Fibroblast of lung (primary cell): ENCODE results near the gene ACSS1. TPM values are rescaled to one million over a fixed set of nuclear protein-coding genes. Genes with fewer than 3 reads are reported as not detected.

Experiments used
- DNase-seq, 2 donors: peaks; one replicate each; pipeline versions ENCODE4 v3.0.0 to v3.0.0-alpha.2; 2010; ENCODE audit warnings: low read depth in 2 of 2
- H2AFZ ChIP-seq: 2 replicates; pipeline ENCODE4 v1.5.1; 2012; ENCODE audit warnings: low read length, control low read depth, inconsistent platforms
- H3K27ac ChIP-seq: 2 replicates; pipeline ENCODE4 v1.5.1; 2011; ENCODE audit warnings: low read length, control low read depth; ENCODE audit not compliant: insufficient read depth
- H3K27me3 ChIP-seq: 2 replicates; pipeline ENCODE4 v1.5.1; 2011; ENCODE audit warnings: mild to moderate bottlenecking, low read length; ENCODE audit not compliant: control insufficient read depth, insufficient read depth
- H3K36me3 ChIP-seq: 2 replicates; pipeline ENCODE4 v1.5.1; 2011; ENCODE audit warnings: low read length; ENCODE audit not compliant: control insufficient read depth, insufficient read depth
- H3K4me1 ChIP-seq: 2 replicates; pipeline ENCODE4 v1.5.1; 2011; ENCODE audit warnings: low read length; ENCODE audit not compliant: control insufficient read depth, insufficient read depth; ENCODE audit errors: extremely low read depth
- H3K4me2 ChIP-seq: 2 replicates; pipeline ENCODE4 v1.5.1; 2011; ENCODE audit warnings: low read length, control low read depth; ENCODE audit not compliant: insufficient read depth; ENCODE audit errors: extremely low read depth
- H3K4me3 ChIP-seq, 4 experiments: fragments of 200-600 bp in 1 of 4; sonication (generic) in 1 of 4; replicated peaks in 1 of 4; 2 replicates each; pipeline ENCODE4 v1.5.1; 2011 to 2016; ENCODE audit warnings: low read length in 4 of 4, low read depth in 3 of 4, mild to moderate bottlenecking in 3 of 4, control low read depth in 2 of 4, inconsistent platforms in 1 of 4, mixed read lengths in 1 of 4; ENCODE audit not compliant: insufficient read depth in 1 of 4; ENCODE audit errors: control extremely low read depth in 1 of 4
- H3K79me2 ChIP-seq: 2 replicates; pipeline ENCODE4 v1.5.1; 2012; ENCODE audit warnings: mild to moderate bottlenecking, low read length, inconsistent platforms; ENCODE audit not compliant: control insufficient read depth, insufficient read depth
- H3K9ac ChIP-seq: 2 replicates; pipeline ENCODE4 v1.5.1; 2011; ENCODE audit warnings: mild to moderate bottlenecking, low read length, control low read depth; ENCODE audit not compliant: insufficient read depth
- H3K9me3 ChIP-seq: 2 replicates; pipeline ENCODE4 v1.5.1; 2012; ENCODE audit warnings: low read depth, low read length; ENCODE audit not compliant: control insufficient read depth, insufficient read depth
- H4K20me1 ChIP-seq: 2 replicates; pipeline ENCODE4 v1.5.1; 2011; ENCODE audit warnings: low read length; ENCODE audit not compliant: control insufficient read depth, insufficient read depth; ENCODE audit errors: extremely low read depth
- EZH2 ChIP-seq: IDR thresholded peaks from 2 replicates; pipeline ENCODE4 v1.5.1; 2012; ENCODE audit warnings: low read length, control low read depth, mild to moderate bottlenecking; ENCODE audit errors: missing control alignments
- polyA plus RNA-seq, 2 donors: library from polyadenylated mRNA; depleted of rRNA in 1 of 2; stranded (reverse) in 1 of 2; unstranded in 1 of 2; fragments of >200 nt; gene quantifications; 2 replicates each; pipeline ENCODE4 v1.2.1, GENCODE V29; 2011 to 2012; ENCODE audit warnings: missing spikeins in 1 of 2
- total RNA-seq: library from RNA; depleted of rRNA; stranded (reverse); fragments of >200 nt; gene quantifications from 2 replicates; pipeline ENCODE4 v1.2.1, GENCODE V29; 2014
- TF ChIP-seq, protein P1 (sequence below), 2 donors: IDR thresholded peaks in 1 of 2; conservative IDR thresholded peaks in 1 of 2; 1 replicate in 1 of 2; 2 replicates in 1 of 2; pipeline ENCODE4 v1.5.1; 2011 to 2012; ENCODE audit warnings: low read length in 2 of 2, control low read depth in 1 of 2, inconsistent platforms in 1 of 2, low read depth in 1 of 2, mild to moderate bottlenecking in 1 of 2

The ACSS1 gene
- total and polyA plus RNA-seq, 2 donors (not counting 1 experiment from before 2014, with no cell fraction given): 1.3 to 3.4 TPM

DNA sequence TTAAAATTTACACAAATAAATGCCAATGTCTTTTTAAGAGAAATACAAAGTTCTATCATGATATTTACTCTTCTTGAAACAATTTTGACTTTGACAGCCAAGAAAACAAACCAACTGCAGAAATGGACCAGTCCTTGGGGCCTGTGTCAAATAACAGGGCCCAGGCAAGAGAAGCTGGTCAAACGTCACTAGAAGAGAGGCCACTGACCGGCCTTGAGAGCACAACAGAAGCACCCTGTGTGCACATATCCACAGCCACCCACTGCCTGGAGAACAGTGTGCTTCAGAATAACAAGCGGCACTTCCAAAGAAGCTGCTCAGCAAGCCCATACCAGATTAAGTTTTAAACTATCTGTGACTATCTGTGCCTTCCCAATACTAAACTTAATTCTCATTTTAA lies 80.1 kb downstream of the ACSS1 start:
- no peaks in the 10 kb centered on the region for H3K27me3 ChIP-seq
- H3K4me1 ChIP-seq: no peaks in the 10 kb centered on the region
- no peaks in the 10 kb centered on the region for H4K20me1 ChIP-seq
- no peak overlapping the region for H3K4me2 ChIP-seq
- H3K9ac ChIP-seq: no peak overlapping the region
- peaks cover 5% of the 10 kb centered on the region for H3K36me3 ChIP-seq
- H3K79me2 ChIP-seq: no peaks in the 10 kb centered on the region
- no peak overlapping the region for H3K4me3 ChIP-seq
- H3K27ac ChIP-seq: no peak overlapping the region
- no peak overlapping the region for H2AFZ ChIP-seq
- TF ChIP-seq, protein P1, sequence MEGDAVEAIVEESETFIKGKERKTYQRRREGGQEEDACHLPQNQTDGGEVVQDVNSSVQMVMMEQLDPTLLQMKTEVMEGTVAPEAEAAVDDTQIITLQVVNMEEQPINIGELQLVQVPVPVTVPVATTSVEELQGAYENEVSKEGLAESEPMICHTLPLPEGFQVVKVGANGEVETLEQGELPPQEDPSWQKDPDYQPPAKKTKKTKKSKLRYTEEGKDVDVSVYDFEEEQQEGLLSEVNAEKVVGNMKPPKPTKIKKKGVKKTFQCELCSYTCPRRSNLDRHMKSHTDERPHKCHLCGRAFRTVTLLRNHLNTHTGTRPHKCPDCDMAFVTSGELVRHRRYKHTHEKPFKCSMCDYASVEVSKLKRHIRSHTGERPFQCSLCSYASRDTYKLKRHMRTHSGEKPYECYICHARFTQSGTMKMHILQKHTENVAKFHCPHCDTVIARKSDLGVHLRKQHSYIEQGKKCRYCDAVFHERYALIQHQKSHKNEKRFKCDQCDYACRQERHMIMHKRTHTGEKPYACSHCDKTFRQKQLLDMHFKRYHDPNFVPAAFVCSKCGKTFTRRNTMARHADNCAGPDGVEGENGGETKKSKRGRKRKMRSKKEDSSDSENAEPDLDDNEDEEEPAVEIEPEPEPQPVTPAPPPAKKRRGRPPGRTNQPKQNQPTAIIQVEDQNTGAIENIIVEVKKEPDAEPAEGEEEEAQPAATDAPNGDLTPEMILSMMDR (conservative IDR thresholded peaks at IDR 0.05 in 1 of 2, IDR thresholded peaks at IDR 0.05 in 1 of 2; ENCODE audit: low read depth in 1 of 2, low read length in 2 of 2): no peak
- TF ChIP-seq EZH2: no peak
- no peak for DNase-seq
- no peaks in the 10 kb centered on the region for H3K9me3 ChIP-seq

DNA sequence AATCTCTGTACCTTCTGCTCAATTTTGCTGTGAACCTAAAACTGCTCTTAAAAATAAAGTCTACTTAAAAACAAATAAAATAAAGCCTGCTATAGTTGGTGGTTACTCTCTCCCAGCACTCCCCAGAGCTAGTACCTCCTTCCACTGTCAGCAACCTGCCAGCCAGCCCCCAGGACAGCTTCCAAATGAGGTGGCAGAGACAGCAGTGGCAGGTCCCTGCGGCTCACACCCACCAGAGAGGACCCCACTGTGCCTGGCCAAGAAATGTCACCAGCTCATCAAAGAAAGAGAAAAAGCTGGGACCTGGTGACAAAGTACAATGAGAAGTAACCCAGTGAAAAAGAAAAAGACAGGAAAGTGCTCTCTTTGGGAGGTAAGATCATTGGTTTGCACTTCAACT lies 80.6 kb downstream of the ACSS1 start:
- Histone ChIP-seq H2AFZ (no peak overlapping the region), H3K9me3 (no peaks in the 10 kb centered on the region), H3K27me3 (no peaks in the 10 kb centered on the region), H4K20me1 (no peaks in the 10 kb centered on the region), H3K9ac (no peak overlapping the region), H3K4me3 (no peak overlapping the region), H3K79me2 (no peaks in the 10 kb centered on the region), H3K27ac (no peak overlapping the region), H3K4me1 (no peaks in the 10 kb centered on the region), H3K36me3 (peaks cover 9% of the 10 kb centered on the region), H3K4me2 (no peak overlapping the region)
- TF ChIP-seq, protein P1 (conservative IDR thresholded peaks at IDR 0.05 in 1 of 2, IDR thresholded peaks at IDR 0.05 in 1 of 2; ENCODE audit: low read depth in 1 of 2, low read length in 2 of 2): no peak
- no peak for TF ChIP-seq EZH2
- no peak for DNase-seq

DNA sequence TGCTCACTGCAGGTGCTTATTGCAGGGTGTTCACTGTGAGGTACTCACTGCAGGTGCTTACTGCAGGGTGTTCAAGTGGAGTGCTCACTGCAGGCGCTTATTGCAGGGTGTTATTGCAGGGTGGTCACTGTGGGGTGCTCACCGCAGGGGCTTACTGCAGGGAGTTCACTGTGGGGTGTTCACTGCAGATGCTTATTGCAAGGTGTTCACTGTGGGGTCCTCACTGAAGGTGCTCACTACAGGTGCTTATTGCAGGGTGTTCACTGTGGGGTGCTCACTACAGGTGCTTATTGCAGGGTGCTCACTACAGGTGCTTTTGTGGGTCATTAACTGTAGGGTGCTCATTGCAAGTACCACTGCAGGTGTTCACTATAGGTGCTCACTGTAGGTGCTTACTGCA lies 85.6 kb downstream of the ACSS1 start:
- no peaks in the 10 kb centered on the region for H4K20me1 ChIP-seq
- TF ChIP-seq, protein P1 (conservative IDR thresholded peaks at IDR 0.05 in 1 of 2, IDR thresholded peaks at IDR 0.05 in 1 of 2; ENCODE audit: low read depth in 1 of 2, low read length in 2 of 2): no peak
- TF ChIP-seq EZH2: no peak
- no peaks in the 10 kb centered on the region for H3K79me2 ChIP-seq
- DNase-seq: no peak
- H3K27ac ChIP-seq: no peak overlapping the region
- H3K27me3 ChIP-seq: no peaks in the 10 kb centered on the region
- H3K4me3 ChIP-seq: no peak overlapping the region
- H3K9me3 ChIP-seq: no peaks in the 10 kb centered on the region
- H3K4me2 ChIP-seq: no peak overlapping the region
- no peak overlapping the region for H3K9ac ChIP-seq
- no peak overlapping the region for H2AFZ ChIP-seq
- H3K36me3 ChIP-seq: peaks cover 15% of the 10 kb centered on the region
- H3K4me1 ChIP-seq: no peaks in the 10 kb centered on the region
